RWPE2 (cell line): ENCODE measurements around the gene TNNC2.

Experiments used
- ATAC-seq: fragments of 200-7000 bp; cut with Tn5 transposase; 3 replicates; pipeline ENCODE4 v1.9.1; 2021; ENCODE audit warnings: low read depth
- DNase-seq: peaks from one replicate; pipeline ENCODE4 v3.0.0-alpha.2; 2020; ENCODE audit warnings: low spot score
- H3K27ac ChIP-seq: fragments of 450-650 bp; 2 replicates; pipeline ENCODE4 v1.5.1; 2017; ENCODE audit warnings: mild to moderate bottlenecking; ENCODE audit not compliant: poor library complexity, severe bottlenecking
- H3K27me3 ChIP-seq: fragments of 250-450 bp; sonication (Bioruptor Pico); 2 replicates; pipeline ENCODE4 v1.5.1; 2021; ENCODE audit warnings: mild to moderate bottlenecking, moderate library complexity; ENCODE audit not compliant: insufficient read depth, poor library complexity, severe bottlenecking
- H3K36me3 ChIP-seq: fragments of 250-450 bp; sonication (Bioruptor Pico); 2 replicates; pipeline ENCODE4 v1.5.1; 2020; ENCODE audit warnings: low read depth, mild to moderate bottlenecking, moderate library complexity
- H3K4me1 ChIP-seq: fragments of 250-450 bp; sonication (Bioruptor Pico); 2 replicates; pipeline ENCODE4 v1.5.1; 2021; ENCODE audit warnings: mild to moderate bottlenecking, moderate library complexity; ENCODE audit not compliant: insufficient read depth, poor library complexity, severe bottlenecking
- H3K4me3 ChIP-seq: fragments of 250-450 bp; sonication (Bioruptor Pico); 2 replicates; pipeline ENCODE4 v1.5.1; 2021; ENCODE audit warnings: mild to moderate bottlenecking, moderate library complexity; ENCODE audit not compliant: severe bottlenecking
- H3K9me3 ChIP-seq: fragments of 250-450 bp; sonication (Bioruptor Pico); 2 replicates; pipeline ENCODE4 v1.5.1; 2021; ENCODE audit warnings: mild to moderate bottlenecking, moderate library complexity; ENCODE audit not compliant: severe bottlenecking
- TF ChIP-seq, protein P1 (sequence below): fragments of 450-650 bp; IDR thresholded peaks from one replicate; pipeline ENCODE4 v1.5.1; 2017; ENCODE audit warnings: mild to moderate bottlenecking, moderate library complexity; ENCODE audit not compliant: poor library complexity, severe bottlenecking

The TNNC2 gene

DNA sequence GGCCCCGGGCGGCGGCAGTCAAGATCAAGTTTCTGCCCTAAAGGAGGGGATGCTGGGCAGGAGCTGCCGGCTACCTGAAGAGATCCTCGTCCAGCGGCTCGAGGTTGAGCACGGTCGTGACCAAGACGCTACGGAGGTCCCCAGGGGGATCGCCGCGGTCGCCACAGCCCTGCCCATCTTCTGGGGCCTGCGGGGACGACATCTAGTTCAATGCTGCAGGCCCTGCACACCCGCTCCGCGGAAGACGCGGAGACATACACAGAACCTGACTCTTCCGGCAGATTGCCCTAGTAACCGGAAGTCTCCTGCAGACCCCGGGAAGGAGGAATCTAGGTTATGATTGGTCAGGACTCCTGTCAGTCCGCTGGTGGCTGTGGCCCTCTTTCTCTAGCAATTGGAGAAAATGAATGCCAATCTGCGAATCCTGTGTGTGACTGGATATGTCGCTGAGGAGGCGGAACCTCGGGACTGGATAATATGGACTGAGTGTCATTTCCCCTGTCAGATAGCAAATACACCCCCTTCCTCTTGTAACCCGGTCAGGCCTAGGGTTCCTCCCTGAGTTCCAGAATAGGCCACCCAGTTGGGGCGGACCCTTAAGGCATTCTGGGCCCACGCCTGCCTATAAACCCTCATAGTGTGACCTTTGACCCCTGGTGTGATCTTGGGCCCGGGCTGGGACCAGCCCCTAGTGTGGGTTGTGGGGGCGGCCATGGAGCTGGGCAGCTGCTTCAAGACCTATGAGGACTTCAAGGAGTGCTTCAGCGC is 30.2 kb upstream of the TNNC2 start, which contains the start of the genes ACOT8 and ZSWIM3:
TSS of gene ACOT8 (minus strand) at position 279 of the 768 bp plus-strand sequence. CDS start at position 202, 77 bp downstream.
TSS of gene ZSWIM3 (plus strand) at position 501 of the 768 bp plus-strand sequence. CDS start at position 713, 212 bp downstream.
- H3K4me3 ChIP-seq, result peak within 1 kb of the TSS; percentile 83
- H3K36me3 ChIP-seq, result peaks cover 33% of the 10 kb centered on the region
- peak; percentile 99 for ATAC-seq
- peak; percentile 100 for DNase-seq
- H3K27me3 ChIP-seq, result no peaks in the 10 kb centered on the region
- TF ChIP-seq, protein P1, sequence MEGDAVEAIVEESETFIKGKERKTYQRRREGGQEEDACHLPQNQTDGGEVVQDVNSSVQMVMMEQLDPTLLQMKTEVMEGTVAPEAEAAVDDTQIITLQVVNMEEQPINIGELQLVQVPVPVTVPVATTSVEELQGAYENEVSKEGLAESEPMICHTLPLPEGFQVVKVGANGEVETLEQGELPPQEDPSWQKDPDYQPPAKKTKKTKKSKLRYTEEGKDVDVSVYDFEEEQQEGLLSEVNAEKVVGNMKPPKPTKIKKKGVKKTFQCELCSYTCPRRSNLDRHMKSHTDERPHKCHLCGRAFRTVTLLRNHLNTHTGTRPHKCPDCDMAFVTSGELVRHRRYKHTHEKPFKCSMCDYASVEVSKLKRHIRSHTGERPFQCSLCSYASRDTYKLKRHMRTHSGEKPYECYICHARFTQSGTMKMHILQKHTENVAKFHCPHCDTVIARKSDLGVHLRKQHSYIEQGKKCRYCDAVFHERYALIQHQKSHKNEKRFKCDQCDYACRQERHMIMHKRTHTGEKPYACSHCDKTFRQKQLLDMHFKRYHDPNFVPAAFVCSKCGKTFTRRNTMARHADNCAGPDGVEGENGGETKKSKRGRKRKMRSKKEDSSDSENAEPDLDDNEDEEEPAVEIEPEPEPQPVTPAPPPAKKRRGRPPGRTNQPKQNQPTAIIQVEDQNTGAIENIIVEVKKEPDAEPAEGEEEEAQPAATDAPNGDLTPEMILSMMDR, result no peak
- peaks cover 15% of the 10 kb centered on the region for H3K4me1 ChIP-seq
- peak within 1 kb of the TSS; percentile 12 for H3K27ac ChIP-seq
- H3K9me3 ChIP-seq, result no peaks in the 10 kb centered on the region

GRCh38 chr20:45853484-45853883 is 26.4 kb upstream of the TNNC2 start:
- Histone ChIP-seq H3K27ac (no peak overlapping the region), H3K36me3 (peaks cover 43% of the 10 kb centered on the region), H3K4me3 (no peak overlapping the region), H3K4me1 (peaks cover 11% of the 10 kb centered on the region), H3K9me3 (no peaks in the 10 kb centered on the region), H3K27me3 (no peaks in the 10 kb centered on the region)
- no peak for DNase-seq
- no peak for ATAC-seq
- TF ChIP-seq, protein P1, result no peak

GRCh38 chr20:45852326-45852725 is 25.2 kb upstream of the TNNC2 start:
- Histone ChIP-seq H3K4me1 (peaks cover 5% of the 10 kb centered on the region), H3K27me3 (no peaks in the 10 kb centered on the region), H3K27ac (no peak overlapping the region), H3K4me3 (no peak overlapping the region), H3K9me3 (no peaks in the 10 kb centered on the region), H3K36me3 (peaks cover 52% of the 10 kb centered on the region)
- TF ChIP-seq, protein P1, result no peak
- DNase-seq (no peak), ATAC-seq (no peak)

DNA sequence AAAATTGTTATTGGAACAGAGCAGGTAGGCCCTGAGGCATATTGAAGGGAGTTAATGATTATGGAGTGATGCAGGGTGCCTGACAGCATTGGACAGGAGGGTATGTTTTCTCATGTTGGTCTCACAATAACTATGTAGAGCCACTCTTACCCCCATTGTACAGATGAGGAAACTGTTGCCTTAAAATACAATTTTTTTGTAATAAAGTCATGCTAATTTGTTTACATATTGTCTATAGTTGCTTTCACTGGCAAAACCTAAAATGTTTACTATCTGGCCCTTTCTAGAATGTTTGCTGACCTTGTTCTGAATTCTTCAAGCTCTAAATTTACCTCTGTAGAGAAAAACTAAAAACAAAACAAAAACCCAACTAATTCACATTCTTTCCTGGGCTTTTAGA is 24.4 kb upstream of the TNNC2 start:
- no peaks in the 10 kb centered on the region for H3K27me3 ChIP-seq
- H3K9me3 ChIP-seq, result no peaks in the 10 kb centered on the region
- no peak for ATAC-seq
- H3K27ac ChIP-seq, result no peak overlapping the region
- H3K36me3 ChIP-seq, result peaks cover 61% of the 10 kb centered on the region
- no peak for DNase-seq
- TF ChIP-seq, protein P1, result no peak
- no peak overlapping the region for H3K4me3 ChIP-seq
- H3K4me1 ChIP-seq, result peaks cover 5% of the 10 kb centered on the region

DNA sequence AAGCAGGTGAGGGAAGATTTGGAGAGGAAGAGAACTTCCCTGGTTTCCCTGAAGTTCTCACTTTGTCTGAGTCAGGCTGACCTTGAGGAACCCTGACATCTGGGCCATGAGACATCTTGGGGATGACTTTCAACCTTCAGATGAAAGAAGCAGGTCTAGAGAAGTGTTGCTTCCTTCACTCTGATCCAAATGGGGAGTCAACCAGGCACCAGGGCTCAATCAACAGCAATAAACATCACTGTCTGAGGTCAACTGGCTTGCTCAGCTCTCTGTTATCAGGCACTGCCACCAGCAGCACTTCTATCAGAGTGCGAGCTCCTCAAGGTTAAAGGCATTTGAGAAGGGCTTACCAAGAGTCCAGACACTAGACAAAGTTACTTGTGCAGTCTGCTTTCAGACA is 23.8 kb upstream of the TNNC2 start:
- Histone ChIP-seq H3K9me3 (no peaks in the 10 kb centered on the region), H3K4me3 (no peak overlapping the region), H3K27ac (no peak overlapping the region), H3K27me3 (no peaks in the 10 kb centered on the region), H3K36me3 (peaks cover 66% of the 10 kb centered on the region), H3K4me1 (no peaks in the 10 kb centered on the region)
- ATAC-seq (peak; percentile 6; the same call in 1 of the 3 replicates), DNase-seq (no peak)
- TF ChIP-seq, protein P1, result no peak
